Measurements from ENCODE around the gene RAI1. TPM values are rescaled to one million over a fixed set of nuclear protein-coding genes. Genes with fewer than 3 reads are reported as not detected.
A peak's percentile ranks its signal among the peaks of the same experiment; 100 is the strongest.
"Not testable (repeated sequence)": the region's sequence is repeated elsewhere in the genome, so short reads cannot be mapped to it uniquely, and the experiment has no call there.

RAI1 gene
- total RNA-seq, 2 donors from 2014 or later: 7.0 to 16.0 TPM

- H3K4me1 Mint-ChIP-seq: peaks cover 6% of the 10 kb centered on the region
- H3K36me3 Mint-ChIP-seq (ENCODE audit: low read depth): no peaks in the 10 kb centered on the region
- H3K27me3 Mint-ChIP-seq: no peaks in the 10 kb centered on the region
- H3K9me3 Mint-ChIP-seq: no peaks in the 10 kb centered on the region
- peak overlapping the region; percentile 80 for H3K4me3 Mint-ChIP-seq
- peak; percentile 41 for ATAC-seq (replicated peaks)
- H3K27ac Mint-ChIP-seq: peak overlapping the region; percentile 54
Observed at GRCh38 chr17:17681744-17682292, 560 bp downstream of the RAI1 start.

GRCh38 chr17:17682293-17682736 lies 1.1 kb downstream of the RAI1 start:
- no peaks in the 10 kb centered on the region for H3K9me3 Mint-ChIP-seq
- H3K4me1 Mint-ChIP-seq: peaks cover 6% of the 10 kb centered on the region
- H3K27ac Mint-ChIP-seq: peak overlapping the region; percentile 54
- H3K27me3 Mint-ChIP-seq: no peaks in the 10 kb centered on the region
- peak; percentile 70 for ATAC-seq (replicated peaks)
- H3K4me3 Mint-ChIP-seq: peak overlapping the region; percentile 80
- H3K36me3 Mint-ChIP-seq (ENCODE audit: low read depth): no peaks in the 10 kb centered on the region

DNA sequence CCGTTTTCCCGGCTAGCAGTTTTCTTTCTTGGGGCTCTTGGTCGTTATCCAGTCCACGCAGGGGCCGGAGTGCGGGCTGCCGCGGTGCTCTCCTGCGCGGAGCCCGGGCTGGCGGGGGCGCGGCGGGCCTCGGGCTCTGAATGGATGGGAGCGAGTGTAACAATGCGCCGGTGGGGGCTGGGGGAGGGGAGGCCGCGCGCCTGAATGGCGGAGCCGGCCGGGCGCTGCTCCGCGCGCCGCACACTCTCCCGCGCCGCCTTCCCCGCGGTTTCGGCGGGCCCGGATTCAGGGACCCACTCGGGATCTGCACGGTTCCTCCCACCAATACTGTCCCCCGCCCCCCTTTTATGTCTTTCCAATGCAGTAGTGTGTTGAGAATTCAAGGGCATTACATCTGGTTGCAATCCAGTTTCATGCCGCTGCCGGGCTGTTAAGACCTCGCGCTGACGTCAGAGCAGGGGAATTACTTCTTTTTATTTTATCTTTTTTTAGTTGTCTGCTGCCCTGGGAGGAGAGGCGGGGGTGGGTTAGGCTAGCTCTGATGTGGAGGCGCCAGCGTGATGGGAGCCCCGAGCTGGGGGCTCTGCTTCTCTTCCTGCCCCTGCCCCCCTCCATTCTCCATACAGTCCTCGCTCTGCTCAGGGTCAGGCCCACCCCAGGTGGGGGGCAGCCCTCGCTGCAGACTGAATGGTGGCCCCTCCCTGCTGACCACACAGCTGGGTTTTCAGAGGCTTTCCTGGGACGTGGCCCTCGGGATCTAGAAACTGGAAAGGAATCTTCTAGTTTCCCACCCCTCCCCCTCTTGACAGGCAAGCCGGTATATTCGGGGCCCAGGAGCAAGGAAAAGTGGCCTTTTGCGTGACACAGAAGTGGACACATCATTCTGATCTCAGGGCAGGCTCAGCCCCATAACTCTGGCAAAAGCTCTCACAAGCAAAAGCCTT lies 1.8 kb downstream of the RAI1 start:
- Mint-ChIP-seq H3K4me1 (peaks cover 6% of the 10 kb centered on the region), H3K27me3 (no peaks in the 10 kb centered on the region), H3K4me3 (peak overlapping the region; percentile 80)

GRCh38 chr17:17683710-17684365 lies 2.6 kb downstream of the RAI1 start:
- no peaks in the 10 kb centered on the region for H3K36me3 Mint-ChIP-seq (ENCODE audit: low read depth)
- H3K27ac Mint-ChIP-seq: no peak overlapping the region
- peaks cover 6% of the 10 kb centered on the region for H3K4me1 Mint-ChIP-seq
- H3K27me3 Mint-ChIP-seq: no peaks in the 10 kb centered on the region
- ATAC-seq (replicated peaks): no peak
- no peaks in the 10 kb centered on the region for H3K9me3 Mint-ChIP-seq
- peak overlapping the region; percentile 80 for H3K4me3 Mint-ChIP-seq

More for the DNA sequence above, 1.8 kb downstream of the RAI1 start:
- Mint-ChIP-seq H3K9me3 (no peaks in the 10 kb centered on the region), H3K27ac (peak overlapping the region; percentile 79), H3K36me3 (ENCODE audit: low read depth) (no peaks in the 10 kb centered on the region)
- ATAC-seq (replicated peaks): peak; percentile 53

DNA sequence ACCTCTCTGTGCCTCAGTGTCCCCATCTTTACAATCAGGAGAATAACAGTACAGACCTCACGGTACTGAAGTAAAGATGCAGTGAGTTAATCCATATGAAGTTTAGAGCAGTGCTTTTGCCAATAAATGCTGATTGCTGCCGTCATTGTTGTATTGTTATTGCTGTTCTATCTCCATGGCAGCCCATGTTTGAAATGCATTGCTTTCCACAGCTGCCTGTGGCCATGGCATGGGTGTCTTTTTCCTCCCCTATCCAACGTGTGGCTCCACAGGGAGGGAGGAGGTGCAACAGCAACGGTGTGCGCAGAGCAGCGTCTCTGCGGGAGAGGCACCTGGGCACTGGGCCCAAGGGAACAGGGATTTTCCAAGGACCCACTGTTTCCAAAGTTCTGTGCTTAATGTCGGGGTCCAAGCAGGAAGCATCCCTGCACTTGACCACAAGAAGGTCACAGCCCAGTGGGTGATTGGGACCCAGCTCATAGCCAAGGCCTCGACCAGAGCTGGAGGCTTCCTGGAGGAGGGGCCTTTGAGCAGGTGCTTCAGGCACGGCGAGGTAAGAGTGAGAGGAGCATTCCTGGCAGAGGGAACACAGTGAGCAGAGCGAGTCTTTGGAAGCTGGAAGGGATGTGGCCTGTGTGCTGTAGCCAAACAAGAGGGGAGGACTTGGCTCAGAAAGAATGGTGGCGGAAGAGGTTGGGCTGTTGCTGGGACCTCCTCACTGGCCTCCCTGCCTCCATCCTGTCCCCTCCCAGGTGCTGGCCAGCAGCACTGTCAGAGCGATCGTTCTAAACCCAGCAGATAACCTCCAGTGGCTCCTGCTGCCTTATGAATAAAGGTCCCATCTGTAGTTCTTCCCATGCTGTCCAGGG lies 3.9 kb downstream of the RAI1 start:
- no peaks in the 10 kb centered on the region for H3K27me3 Mint-ChIP-seq
- no peaks in the 10 kb centered on the region for H3K36me3 Mint-ChIP-seq (ENCODE audit: low read depth)
- H3K27ac Mint-ChIP-seq: peak overlapping the region; percentile 20
- H3K4me1 Mint-ChIP-seq: peaks cover 6% of the 10 kb centered on the region
- no peaks in the 10 kb centered on the region for H3K9me3 Mint-ChIP-seq
- peak overlapping the region; percentile 19 for H3K4me3 Mint-ChIP-seq
- no peak for ATAC-seq (replicated peaks)

GRCh38 chr17:17685775-17686291 lies 4.6 kb downstream of the RAI1 start:
- ATAC-seq (replicated peaks): no peak
- no peaks in the 10 kb centered on the region for H3K36me3 Mint-ChIP-seq (ENCODE audit: low read depth)
- H3K9me3 Mint-ChIP-seq: no peaks in the 10 kb centered on the region
- peak overlapping the region; percentile 19 for H3K4me3 Mint-ChIP-seq
- H3K27ac Mint-ChIP-seq: peak overlapping the region; percentile 20
- peaks cover 9% of the 10 kb centered on the region for H3K4me1 Mint-ChIP-seq
- no peaks in the 10 kb centered on the region for H3K27me3 Mint-ChIP-seq

DNA sequence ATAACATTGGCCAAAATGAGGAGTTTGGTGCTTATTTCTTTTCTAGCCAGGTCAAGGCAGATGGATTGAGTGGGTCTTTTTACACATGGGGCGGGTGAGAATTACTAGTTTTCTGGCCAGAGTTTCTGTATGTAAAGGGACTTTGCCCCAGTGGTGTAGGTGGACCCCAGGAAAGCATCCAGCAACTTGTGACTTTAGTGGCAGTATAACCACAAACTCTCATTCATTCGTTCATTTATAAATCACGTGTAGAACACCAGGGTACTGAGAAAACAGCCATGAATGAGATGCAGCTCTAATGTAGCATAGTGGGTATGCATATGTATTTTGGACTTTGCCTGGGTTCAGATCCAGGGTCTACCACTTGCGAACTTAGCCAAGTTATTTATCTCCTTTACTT lies 8.1 kb downstream of the RAI1 start:
- no peak for ATAC-seq (replicated peaks)
- H3K4me3 Mint-ChIP-seq: no peak overlapping the region
- H3K9me3 Mint-ChIP-seq: no peaks in the 10 kb centered on the region
- peaks cover 18% of the 10 kb centered on the region for H3K4me1 Mint-ChIP-seq
- H3K27ac Mint-ChIP-seq: no peak overlapping the region
- H3K36me3 Mint-ChIP-seq (ENCODE audit: low read depth): no peaks in the 10 kb centered on the region
- no peaks in the 10 kb centered on the region for H3K27me3 Mint-ChIP-seq

DNA sequence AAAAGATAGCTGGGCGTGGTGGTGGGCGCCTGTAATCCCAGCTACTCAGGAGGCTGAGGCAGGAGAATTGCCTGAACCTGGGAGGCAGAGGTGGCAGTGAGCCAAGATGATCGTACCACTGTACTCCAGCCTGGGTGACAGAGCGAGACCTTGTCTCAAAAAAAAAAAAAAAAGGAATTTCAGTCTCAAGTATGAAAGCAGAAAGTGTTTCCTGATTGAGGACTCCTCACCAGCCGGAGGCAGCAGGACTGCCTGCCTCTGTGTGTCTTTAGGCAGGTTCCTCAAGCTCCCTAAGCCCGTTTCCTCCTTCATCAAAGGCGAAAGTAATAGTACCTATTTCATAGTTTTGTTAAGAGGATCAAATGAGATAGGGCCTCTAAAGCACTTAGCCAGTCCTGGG lies 9.0 kb downstream of the RAI1 start:
- peak overlapping the region; percentile 96 for H3K27ac Mint-ChIP-seq
- not testable (repeated sequence) for H3K36me3 Mint-ChIP-seq (ENCODE audit: low read depth); H3K4me3 Mint-ChIP-seq; ATAC-seq (replicated peaks); H3K27me3 Mint-ChIP-seq; H3K9me3 Mint-ChIP-seq
- peaks cover 18% of the 10 kb centered on the region for H3K4me1 Mint-ChIP-seq

DNA sequence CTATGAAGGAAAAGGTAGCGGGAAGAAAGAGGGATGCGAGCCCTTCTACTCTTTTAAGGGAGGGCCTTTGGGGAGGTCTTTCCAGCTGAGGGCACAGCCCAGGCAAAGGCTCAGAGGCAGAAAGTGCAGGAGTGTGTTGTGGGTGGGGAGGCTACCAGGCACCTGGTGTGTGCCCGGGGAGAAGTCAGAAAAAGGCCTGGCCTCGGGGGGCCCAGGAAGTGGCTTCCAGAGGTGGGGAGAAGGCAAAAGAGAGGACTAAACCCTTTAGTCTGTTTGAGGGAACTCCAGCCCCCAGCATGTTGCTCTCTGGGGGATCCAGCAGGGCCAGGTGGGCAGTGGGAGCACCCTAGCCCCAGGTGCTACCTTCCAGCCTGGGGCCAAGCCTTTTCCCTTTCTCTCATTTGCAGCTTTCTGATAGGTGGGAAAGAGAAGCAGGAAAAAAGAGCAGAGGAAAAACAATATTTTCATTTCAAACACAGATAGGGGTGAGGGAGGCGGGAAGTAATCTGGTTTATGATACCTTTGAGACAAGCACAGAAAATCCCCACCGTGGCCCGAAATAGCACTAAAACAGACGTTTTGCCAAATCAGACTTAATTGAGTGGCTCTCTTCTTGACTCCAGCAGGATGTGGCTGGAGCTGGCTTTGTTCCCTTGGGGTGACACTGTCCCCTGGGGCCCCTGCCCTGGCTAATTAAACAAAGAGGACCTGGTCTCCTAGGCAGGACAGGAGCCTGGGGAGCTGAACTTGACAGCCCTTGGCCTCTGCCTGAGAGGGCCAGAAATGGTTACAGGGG lies 10.4 kb downstream of the RAI1 start:
- H3K27me3 Mint-ChIP-seq: no peaks in the 10 kb centered on the region
- peak overlapping the region; percentile 96 for H3K27ac Mint-ChIP-seq
- H3K36me3 Mint-ChIP-seq (ENCODE audit: low read depth): no peaks in the 10 kb centered on the region
- H3K4me3 Mint-ChIP-seq: no peak overlapping the region
- no peak for ATAC-seq (replicated peaks)
- peaks cover 13% of the 10 kb centered on the region for H3K4me1 Mint-ChIP-seq
- H3K9me3 Mint-ChIP-seq: no peaks in the 10 kb centered on the region

GRCh38 chr17:17692353-17693252 lies 11.3 kb downstream of the RAI1 start:
- Mint-ChIP-seq H3K27ac (peak overlapping the region; percentile 96), H3K36me3 (ENCODE audit: low read depth) (no peaks in the 10 kb centered on the region), H3K27me3 (no peaks in the 10 kb centered on the region), H3K4me3 (peak overlapping the region; percentile 33), H3K4me1 (peaks cover 21% of the 10 kb centered on the region), H3K9me3 (no peaks in the 10 kb centered on the region)
- ATAC-seq (replicated peaks): no peak

- no peaks in the 10 kb centered on the region for H3K36me3 Mint-ChIP-seq (ENCODE audit: low read depth)
- H3K27ac Mint-ChIP-seq: peak overlapping the region; percentile 96
- peak overlapping the region; percentile 86 for H3K4me3 Mint-ChIP-seq
- H3K9me3 Mint-ChIP-seq: no peaks in the 10 kb centered on the region
- H3K27me3 Mint-ChIP-seq: no peaks in the 10 kb centered on the region
- H3K4me1 Mint-ChIP-seq: peaks cover 23% of the 10 kb centered on the region
- no peak for ATAC-seq (replicated peaks)
Observed at GRCh38 chr17:17693253-17694168, 12.3 kb downstream of the RAI1 start.

Measured in activated T-helper 17 cell treated with anti-CD3 and anti-CD28 coated beads, Interleukin-2, amount 50 U/mL, for 72 hours (primary cell).